Omental fat pad (tissue), 4 donors: ENCODE results near the gene CSH1. TPM values are rescaled to one million over a fixed set of nuclear protein-coding genes. Genes with fewer than 3 reads are reported as not detected.
"Not testable (repeated sequence)": the region's sequence is repeated elsewhere in the genome, so short reads cannot be mapped to it uniquely, and the experiment has no call there.

Experiments
- ATAC-seq: fragments of 150-250 bp; one replicate; pipeline ENCODE4 v1.9.1; 2016; ENCODE audit warnings: mild to moderate bottlenecking, moderate library complexity; ENCODE audit not compliant: low FRiP score
- DNase-seq: peaks from one replicate; pipeline ENCODE4 v3.0.0-alpha.2; 2019; ENCODE audit warnings: low spot score
- CTCF ChIP-seq, 3 donors: fragments of 450-650 bp; IDR thresholded peaks; one replicate each; pipeline ENCODE4 v1.5.1; 2016 to 2017; ENCODE audit warnings: antibody characterized with exemption in 3 of 3, mild to moderate bottlenecking in 3 of 3, moderate library complexity in 2 of 3
- total RNA-seq, 4 donors: library from RNA; depleted of rRNA; stranded (reverse); fragments of >200 nt; gene quantifications; one replicate each; pipeline ENCODE4 v1.1.0, GENCODE V29; 2016

Gene CSH1
- total RNA-seq, 4 donors from 2014 or later, result not detected

DNA sequence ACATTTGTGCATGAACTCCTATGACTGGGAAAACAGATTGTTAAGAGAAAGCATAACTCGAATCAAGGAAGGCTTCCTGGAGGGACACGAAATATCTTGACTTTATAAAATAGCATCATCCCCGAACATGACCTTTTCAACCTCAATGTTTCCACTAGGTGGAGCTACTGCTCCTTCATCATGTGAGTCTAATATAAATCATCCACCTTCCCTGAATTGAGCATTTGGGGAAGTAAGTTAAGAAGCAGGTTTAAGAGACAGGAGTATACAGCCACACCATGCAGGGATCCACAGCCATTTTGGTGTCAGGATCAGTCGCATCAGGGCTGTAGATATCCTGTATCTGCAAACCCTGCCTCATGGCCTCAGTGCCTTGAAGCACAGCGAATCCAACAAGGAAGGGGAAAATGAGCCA is 7.4 kb upstream of the CSH1 start:
- DNase-seq, result not testable (repeated sequence)
- peak; percentile 28 for ATAC-seq

- not testable (repeated sequence) for ATAC-seq, DNase-seq
Measured at GRCh38 chr17:63901971-63902370, 5.6 kb upstream of the CSH1 start.

- ATAC-seq, DNase-seq: not testable (repeated sequence)
Measured at GRCh38 chr17:63898899-63899798, 2.8 kb upstream of the CSH1 start.

- not testable (repeated sequence) for ATAC-seq
Measured at GRCh38 chr17:63894821-63895220, 1.6 kb downstream of the CSH1 start.

DNA sequence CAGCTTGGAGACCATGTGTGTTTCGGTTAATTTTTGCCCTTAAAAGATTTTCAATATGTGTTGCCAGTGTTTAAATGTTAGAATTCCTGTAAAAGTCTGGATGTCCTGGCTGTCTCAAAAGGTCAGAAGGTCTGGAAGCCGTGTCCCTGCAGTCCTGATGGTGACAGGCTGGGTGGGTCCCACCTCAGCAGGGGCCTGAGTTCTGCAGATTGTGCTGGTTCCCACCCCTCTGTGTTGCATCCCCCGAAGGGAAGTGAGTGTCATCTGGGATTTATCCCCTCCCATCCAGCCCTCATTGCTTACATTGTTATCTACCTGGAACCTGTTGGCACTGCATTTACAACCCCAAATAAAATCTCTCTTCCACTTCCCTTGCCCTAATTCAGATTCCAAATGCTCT is 2.4 kb downstream of the CSH1 start:
- not testable (repeated sequence) for DNase-seq, ATAC-seq

More at GRCh38 chr17:63894821-63895220, 1.6 kb downstream of the CSH1 start:
- not testable (repeated sequence) for DNase-seq

DNA sequence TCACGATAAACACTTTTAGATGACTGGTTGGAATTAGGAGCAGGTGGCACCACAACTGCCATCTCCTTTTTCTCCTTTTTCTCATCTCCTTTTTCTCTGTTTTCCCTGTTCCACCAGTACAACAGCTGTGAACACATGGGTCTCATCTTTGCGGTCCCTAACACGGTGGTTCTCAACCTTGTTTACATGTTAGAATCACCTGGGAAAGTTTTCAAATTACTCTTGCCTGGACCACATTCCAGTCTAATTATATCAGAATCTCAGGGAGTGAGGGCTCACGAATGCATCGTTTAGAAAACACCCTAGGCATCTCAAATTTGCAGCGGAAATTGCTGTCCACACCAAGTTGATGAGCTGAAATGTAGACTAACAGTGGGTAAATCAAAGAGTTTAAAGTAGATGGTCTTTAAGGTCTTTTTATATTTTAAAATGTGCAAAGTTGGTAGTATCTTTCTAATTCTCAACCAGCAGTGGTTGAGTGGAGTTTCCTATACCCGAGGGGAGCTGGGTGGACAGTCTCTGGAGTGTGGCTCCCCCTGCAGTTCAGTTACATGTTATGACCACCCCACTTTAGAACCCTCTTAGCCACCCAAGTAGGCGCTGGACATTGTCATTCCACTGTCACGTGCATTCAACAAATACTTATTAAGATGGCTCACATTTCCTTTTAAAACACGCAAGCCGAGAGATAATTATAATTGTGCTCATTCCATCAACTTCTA is 3.9 kb downstream of the CSH1 start:
- not testable (repeated sequence) for DNase-seq, ATAC-seq

- DNase-seq, ATAC-seq: not testable (repeated sequence)
Measured at GRCh38 chr17:63889026-63889848, 7.1 kb downstream of the CSH1 start.

GRCh38 chr17:63885119-63885518 is 11.3 kb downstream of the CSH1 start:
- not testable (repeated sequence) for DNase-seq, ATAC-seq

- not testable (repeated sequence) for ATAC-seq, DNase-seq
Measured at GRCh38 chr17:63882626-63883126, 13.7 kb downstream of the CSH1 start.

DNA sequence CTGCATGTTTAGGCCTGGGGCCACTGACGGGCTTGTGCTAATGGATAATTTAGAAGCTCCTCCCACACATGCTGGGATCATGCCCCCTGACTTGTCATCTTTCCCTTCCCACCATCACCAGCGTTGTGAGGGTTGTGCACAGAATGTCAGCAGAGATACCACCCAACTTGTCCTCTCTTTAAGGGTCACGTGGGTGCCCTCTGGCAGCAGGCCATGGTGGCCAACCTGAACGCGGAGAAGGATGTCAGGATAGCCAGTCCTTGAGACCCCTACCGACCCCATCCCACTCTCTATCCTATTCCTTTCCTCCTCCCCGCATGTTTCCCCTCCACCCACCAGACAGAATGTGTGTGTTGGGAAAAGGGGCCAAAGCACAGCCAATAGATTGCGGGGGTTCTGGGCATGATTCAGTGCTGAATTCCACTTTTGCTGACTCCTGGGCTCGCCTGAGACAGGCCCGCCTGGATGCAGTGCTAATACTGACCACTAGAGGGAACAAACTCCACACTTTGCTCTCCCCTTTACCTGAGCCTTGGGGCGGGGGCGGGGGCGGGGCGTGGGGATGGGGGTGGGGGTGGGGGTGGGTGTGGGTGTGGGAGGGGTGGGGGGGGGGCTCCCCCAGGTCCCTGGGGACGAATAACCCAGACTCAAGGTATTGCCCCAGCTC is 14.3 kb downstream of the CSH1 start, which contains the start of gene GH2:
Gene GH2, minus strand, starts transcription at position 10 of the 667 bp plus-strand sequence. CDS start 143 bp downstream, outside the sequence.
- DNase-seq (peak; percentile 35), ATAC-seq (peak; percentile 73)
- no peak for TF ChIP-seq CTCF (IDR thresholded peaks at IDR 0.05)

GRCh38 chr17:63881337-63881736 is 15.0 kb downstream of the CSH1 start:
- DNase-seq, ATAC-seq: not testable (repeated sequence)

- TF ChIP-seq CTCF (IDR thresholded peaks at IDR 0.05), result no peak
- no peak for ATAC-seq
- no peak for DNase-seq
Measured at GRCh38 chr17:63880706-63881105, 15.7 kb downstream of the CSH1 start.

- DNase-seq, ATAC-seq: not testable (repeated sequence)
Measured at GRCh38 chr17:63878413-63878812, 18.0 kb downstream of the CSH1 start.

GRCh38 chr17:63874693-63875092 is 21.7 kb downstream of the CSH1 start:
- ATAC-seq, DNase-seq: not testable (repeated sequence)

DNA sequence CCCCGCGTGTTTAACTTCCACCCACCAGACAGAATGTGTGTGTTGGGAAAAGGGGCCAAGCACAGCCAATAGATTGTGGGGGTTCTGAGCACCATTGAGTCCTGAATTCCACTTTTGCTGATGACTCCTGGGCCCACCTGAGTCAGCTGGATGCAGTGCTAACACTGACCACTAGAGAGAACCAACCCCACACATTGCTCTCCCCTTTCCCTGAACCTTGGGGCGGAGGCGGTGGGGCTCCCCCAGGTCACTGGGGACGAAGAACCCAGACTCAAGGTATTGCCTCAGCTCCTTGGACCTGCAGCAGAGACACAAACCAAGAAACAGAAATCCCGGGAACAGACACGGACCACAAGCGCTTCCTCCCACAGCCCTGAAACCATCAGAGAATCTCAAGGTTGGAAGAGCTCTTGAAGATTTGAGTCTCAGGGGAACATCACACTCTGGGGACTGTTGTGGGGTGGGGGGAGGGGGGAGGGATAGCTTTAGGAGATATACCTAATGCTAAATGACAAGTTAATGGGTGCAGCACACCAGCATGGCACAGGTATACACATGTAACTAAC is 22.2 kb downstream of the CSH1 start:
- not testable (repeated sequence) for DNase-seq, ATAC-seq
